ENCODE measurements around the gene DYRK1A.
"Not testable (repeated sequence)": the region's sequence is repeated elsewhere in the genome, so short reads cannot be mapped to it uniquely, and the experiment has no call there.

Gene DYRK1A

DNA sequence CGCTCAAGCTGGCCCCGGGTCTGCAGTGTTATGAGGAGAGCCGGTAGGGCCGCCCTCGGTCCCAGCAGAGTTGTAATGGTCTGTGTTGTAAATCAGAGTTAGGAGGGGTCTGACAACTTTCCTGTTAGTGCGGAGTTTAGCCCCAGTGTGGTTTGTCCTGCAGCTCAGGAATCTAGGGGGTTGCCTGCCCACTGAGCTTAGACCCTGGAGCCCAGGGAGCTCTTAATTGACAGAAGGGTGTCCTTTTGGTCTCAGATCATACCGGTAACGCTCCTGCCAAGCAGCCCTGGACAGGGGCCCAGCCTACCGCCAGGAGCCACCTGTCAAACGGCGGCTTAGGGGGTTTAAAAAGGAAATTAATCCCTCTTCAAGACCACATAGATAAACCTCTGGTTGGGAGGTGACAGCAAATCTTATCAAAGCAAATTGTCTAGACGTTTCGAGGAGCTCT lies 164.4 kb downstream of the DYRK1A start:
- no peak for DNase-seq

DNA sequence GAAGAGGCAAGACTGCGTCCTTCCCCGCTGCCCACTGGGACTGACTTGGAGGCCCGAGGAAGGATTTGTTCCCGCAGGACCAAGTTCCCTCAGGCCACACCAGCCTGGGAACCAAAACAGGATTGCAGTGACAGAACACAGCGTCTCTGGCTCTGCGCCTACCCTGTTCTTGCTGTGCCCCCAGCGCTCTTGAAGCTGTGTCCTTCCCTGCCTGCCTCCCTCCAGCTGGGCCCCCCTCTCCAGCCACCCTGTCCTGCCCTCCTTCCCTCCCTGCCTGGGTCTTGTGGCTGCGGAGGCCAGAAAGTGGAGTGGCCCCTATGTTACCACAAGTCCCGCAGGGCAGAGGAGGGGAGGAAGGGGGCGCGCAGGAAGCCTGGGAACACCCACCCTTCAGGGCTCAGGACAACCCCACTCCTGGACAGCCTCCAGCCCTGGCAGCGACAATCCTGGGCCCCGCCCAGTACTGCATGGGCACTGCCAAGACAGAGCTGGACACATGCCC lies 164.9 kb downstream of the DYRK1A start:
- no peak for DNase-seq

DNA sequence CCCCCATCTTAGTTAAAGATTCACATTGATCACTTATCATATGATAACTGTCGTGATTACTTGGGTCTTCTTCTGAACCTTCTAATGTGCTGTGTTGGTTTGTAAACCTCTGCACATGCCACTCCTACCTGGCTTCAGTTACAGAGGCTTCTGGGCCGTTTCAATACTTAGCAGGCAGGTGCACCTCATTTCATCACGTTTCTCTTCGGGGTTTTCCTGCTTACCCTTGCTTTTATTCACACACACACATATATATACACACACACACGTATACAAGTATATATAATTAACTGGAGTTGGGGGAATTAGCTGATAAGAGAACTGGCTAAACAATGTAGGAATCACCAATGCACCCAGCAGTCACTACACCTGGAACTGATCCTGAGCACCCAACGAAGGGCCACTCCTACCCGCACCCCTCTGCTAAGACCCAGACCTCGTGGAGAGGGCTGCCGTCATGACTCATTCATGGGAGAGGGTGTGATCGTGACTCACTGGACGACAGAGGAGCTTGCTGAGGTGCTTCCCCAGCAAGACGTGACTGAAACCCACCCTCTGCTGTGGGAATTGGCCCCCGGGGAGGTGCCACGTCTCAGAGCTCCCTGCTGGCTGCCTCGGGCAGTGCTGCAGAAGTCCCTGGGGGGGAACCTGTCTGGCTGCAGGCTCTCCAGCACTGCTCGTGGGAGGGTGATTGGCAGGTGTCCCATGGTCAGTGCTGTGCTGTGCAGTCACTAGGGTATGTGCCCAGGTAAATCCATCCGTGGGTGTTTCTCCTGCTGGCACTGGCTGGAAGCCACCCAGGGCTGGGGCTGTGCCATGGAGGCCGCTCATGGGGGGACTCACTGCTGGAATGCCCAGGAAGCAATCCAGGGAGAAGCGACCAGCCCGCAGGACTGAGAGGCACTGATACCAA lies 166.6 kb downstream of the DYRK1A start:
- DNase-seq = peak; percentile 32

DNA sequence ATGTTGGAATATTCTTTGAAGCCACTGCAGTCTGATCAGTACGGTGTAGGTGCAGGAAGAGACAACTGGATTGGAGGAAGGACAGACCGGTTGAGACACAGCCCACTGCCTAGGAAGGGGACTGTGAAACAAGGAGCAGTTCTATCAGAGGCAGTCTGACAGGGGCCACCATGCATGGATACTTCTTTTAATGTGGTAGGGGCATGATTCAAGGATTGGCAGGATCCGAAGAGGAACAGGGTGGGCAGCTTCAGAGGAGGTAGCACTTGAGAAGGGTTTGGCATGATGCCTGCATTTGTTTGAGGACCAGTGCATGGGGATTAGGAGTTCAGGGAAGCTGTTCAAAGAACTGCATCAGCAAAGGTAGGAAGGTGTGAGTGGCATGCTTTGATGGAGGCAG lies 167.9 kb downstream of the DYRK1A start:
- DNase-seq = no peak

DNA sequence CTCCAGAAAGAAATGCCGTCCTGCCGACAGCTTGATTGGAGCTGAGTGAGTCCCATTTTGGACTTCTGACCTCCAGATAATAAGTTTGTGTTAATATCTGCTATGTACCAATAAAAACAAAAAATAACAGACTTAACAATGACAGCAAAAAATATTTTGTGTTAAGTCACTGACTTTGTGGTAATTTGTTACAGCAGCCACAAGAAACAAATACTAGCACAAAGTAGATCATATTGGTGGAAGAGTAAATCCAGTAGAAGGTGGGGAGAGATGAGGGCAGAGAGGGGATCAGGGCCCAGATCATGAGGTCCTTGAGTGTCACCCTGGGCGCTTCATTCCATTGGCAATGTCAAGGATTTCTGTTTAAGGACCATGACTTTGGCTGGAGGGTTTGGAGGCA lies 168.6 kb downstream of the DYRK1A start:
- no peak for DNase-seq

DNA sequence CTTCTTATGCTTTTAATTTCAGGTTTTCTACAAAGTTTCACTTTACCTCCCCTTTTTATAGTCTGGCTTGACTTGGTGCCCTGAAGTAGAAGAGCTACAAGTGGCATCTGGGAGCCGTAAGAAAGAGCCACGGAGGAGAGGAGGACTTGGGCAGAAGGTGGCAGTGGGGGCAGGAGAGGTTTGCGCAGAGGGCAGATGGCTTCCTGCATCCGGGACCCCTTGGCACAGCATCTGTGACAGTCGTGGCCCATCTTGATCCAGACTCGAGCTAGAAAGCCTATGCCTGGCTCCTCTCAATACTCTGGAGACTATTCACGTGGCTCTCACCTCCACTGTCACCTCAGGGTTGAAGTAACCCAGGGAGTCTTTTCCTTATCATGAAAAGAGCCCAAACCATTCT lies 169.1 kb downstream of the DYRK1A start:
- no peak for DNase-seq

DNA sequence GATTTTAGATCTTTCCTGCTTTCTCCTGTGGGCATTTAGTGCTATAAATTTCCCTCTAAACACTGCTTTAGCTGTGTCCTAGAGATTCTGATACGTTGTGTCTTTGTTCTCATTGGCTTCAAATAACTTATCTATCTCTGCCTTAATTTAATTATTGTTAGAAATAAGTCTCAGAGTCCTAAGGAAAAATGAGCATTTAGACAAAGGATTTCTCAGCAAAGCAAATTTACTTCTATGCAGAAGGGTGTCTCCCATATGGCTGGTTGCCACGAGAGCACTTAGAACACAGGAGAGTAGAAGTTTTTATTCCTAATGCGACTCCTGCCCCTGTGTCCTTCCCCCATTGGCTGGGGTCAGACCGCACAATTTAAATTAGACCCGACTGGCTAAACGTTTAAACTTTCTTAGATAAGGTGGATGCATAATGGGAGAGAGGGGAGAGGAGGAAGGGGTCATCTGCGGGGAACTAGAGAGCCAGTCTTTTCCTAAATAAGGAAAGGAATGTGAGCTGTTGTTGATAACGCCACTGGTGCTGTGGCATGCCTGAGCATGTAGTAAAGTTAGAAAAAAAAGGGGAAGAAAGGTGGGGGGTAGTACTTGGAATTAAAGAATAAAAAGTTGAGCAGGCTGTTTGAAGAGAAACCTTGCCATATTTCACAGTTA lies 170.2 kb downstream of the DYRK1A start:
- no peak for DNase-seq

DNA sequence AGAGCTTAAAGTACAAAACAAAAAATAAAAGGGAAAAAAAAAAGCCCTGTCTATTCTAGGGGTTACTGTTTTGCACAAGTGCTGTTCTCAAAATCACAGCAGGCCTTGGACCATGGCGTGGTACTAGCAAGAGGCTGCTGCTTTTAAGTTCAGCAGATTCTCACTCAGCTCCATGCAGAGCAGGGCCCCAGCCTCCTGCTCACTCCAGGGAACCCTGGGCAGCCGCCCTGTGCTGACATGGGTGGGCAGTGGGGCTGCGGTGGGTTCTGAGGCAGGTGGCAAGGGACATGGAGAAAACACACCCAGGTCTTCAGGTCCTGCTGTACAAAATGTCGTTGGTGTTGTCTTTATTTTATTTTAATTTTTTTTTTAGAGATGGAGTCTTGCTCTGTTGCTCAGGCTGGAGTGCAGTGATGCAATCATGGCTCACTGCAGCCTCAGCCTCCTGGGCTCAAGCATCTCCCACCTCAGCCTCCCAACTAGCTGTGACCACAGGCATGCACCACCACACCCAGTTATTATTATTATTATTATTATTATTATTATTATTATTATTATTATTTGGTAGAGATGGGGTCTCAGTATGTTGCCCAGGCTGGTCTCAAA lies 170.9 kb downstream of the DYRK1A start:
- DNase-seq = no peak

DNA sequence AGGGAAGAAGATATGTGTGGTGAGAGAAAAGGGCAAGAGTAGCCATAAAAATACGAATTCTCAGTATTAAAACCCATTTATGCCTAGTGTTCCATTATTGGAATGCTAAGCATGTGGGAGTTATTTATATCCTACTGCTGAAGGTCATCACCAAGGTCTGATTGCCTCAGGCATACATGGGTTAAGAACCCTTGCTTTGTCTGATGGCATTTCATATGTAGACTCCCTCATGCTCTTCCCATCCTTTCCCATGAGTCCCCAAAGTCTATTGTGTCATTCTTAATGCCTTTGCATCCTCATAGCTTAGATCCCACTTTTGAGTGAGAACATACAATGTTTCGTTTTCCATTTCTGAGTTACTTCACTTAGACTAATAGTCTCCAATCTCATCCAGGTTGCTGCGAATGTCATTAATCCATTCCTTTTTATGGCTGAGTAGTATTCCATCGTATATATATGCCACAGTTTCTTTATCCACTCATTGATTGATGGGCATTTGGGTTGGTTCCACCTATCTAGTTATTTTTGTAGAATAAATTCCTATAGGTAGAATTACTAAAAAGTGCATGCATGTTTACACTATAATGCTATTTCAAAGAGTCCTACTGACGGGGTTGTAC lies 172.5 kb downstream of the DYRK1A start:
- DNase-seq = no peak

DNA sequence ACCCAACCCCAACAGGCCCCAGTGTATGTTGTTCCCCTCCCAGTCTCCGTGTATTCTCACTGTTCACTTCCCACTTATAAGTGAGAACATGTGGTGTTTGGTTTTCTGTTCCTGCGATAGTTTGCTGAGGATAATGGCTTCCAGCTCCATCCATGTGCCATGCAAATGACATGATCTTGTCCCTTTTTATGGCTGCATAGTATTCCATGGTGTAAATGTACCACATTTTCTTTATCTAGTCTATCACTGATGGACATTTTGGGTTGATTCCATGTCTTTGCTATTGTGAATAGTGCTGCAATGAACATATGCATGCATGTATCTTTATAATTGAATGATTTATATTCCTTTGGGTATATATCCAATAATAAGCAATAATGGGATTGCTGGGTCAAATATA lies 174.6 kb downstream of the DYRK1A start:
- DNase-seq = not testable (repeated sequence)

DNA sequence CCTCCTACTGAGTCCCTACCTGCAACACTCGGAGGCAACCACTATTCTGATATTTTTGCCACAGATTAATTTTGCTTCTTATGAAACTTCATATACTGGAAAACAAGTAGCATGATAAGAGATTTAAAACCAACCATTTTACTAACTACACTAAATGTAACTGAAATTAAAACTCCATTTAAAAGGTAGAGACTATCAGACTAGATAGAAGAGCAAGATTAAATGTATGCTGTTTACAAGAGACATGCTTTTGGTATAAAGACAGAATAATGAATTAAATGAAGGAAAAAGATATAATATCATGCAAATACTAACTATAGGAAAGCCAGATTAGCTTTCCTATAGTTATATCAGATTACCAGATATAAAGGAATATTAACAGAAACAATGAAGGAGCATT lies 175.9 kb downstream of the DYRK1A start:
- DNase-seq = no peak

DNA sequence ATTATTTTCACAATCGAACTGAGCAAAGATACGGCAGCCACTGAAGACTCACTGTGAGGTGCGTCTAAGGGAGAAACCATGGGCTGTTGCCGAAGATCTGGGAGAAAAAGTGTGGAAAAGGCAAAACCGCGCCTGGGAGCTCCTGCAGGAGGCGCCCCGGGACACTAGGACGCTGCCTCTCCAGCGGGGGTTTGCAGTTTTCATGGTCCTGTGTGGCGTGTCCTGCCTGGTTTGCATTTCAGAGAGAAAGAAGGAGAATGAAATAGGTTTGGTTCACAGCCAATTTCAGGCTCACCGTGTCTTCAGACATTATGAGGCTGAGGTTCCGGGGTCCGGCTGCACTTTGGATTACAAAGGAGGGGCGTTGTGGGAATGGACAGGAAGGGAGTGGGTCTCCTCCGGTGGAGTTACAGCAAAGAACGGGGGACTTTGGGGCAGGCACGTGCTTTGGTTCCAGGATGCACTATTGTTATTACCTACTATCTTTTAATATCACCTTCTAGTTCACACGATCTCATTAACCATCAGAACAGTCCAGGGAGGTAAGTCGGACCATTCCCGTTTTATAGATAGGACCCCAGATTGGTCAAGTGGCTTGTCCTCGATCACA lies 179.8 kb downstream of the DYRK1A start:
- no peak for DNase-seq

DNA sequence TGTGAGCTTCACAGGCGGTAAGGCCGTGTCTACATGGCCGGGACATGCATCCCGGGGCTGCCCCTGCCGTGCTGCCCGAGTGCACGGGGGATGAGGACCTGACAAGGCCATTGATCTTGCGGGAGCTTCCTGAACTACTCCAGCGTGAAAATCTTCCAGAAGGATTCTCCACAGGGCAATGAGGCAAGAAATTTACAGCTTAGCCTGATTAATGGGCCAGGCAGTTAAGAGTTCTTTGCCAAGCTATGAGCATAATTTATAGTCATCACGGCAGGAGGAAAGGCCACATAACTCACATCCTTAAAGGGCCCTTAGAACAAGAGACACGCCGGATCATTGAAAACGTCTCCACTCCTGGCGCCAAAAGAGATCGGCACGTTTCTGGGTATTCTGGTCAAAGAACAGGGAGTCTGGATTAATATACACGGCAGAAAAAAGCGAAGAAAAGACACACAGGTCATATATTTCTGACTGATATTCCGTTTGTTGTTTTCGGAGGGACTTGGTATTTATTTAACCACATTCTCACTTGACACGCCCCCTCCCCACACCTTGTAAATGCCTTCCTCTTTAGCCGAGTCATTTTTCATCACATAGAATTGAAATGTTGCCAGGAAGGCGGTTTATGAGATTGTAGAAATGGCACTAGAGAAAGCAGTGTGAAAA lies 180.5 kb downstream of the DYRK1A start:
- DNase-seq = no peak

DNA sequence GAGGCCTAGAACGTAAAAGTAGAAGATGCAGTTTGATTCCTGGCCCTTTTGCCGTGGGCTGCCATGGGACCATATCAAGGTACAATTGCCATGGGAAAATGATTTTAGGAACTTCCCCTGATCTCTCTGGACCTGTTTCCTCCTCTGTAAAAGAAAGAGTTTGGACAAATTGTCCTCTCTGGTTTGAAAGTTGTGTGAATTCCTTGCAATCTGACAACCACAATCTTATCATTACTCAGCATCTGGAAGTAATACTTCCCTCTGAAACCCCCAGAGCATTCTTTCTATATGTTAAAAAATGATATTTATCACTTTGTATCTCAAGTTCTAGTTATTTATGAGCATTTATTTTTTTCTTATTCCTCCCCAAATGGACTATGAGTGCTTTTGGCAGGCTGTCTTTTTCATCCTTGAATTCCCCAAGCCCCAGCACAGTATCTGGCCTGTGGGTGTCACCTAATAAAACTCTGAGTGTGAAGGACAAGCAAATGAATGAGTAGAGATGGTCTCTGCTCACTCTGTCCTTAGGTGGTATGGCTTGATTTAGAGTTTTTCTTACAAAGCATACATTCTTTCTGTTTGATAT lies 181.1 kb downstream of the DYRK1A start:
- no peak for DNase-seq

DNA sequence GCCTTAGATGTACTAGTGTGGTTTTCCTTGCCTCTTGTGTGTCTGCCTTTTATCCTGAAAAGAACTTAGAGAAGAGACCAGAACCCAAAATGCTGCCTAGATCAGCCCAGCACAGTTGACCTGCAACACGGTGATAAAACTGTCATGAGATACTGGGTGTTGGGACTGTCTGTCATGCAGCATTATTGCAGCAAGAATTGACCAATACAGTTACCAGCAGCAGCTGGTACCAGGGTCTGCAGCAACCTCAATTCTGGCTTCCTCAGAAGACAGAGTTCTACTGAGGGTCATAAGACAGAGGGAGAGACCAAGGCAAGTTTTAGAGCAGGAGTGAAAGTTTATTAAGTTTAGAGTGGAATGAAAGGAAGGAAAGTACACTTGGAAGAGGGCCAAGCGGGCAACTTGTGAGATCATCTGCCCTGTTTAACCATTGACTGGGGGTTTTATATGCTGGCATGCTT lies 182.0 kb downstream of the DYRK1A start:
- DNase-seq = no peak

DNA sequence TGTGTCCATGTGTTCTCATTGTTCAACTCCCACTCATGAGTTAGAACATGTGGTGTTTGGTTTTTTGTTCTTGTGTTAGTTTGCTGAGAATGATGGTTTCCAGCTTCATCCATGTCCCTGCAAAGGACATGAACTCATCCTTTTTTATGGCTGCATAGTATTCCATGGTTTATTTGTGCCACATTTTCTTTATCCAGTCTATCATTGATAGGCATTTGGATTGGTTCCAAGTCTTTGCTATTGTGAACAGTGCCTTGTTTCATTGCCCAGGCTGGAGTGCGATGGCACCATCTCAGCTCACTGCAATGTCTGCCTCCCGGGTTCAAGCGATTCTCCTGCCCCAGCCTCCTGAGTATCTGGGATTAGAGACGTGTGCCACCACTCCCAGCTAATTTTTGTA lies 183.2 kb downstream of the DYRK1A start:
- not testable (repeated sequence) for DNase-seq

DNA sequence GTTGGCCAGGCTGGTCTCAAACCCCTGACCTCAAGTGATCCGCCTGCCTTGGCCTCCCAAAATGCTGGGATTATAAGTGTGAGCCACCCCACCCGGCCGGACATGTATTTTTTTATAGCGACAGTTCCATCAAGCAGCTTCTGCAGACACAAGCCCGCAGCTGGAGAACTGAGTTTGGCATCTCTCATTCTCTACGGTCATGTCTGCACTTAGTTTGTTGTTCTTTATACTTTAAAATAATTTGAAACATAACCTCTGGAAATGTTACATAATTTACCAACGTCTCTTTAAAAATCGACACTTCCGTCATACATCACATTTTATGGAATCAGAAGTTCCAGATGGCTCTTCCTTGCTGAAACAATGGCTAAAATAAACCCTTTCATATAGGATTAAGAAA lies 183.6 kb downstream of the DYRK1A start:
- no peak for DNase-seq

DNA sequence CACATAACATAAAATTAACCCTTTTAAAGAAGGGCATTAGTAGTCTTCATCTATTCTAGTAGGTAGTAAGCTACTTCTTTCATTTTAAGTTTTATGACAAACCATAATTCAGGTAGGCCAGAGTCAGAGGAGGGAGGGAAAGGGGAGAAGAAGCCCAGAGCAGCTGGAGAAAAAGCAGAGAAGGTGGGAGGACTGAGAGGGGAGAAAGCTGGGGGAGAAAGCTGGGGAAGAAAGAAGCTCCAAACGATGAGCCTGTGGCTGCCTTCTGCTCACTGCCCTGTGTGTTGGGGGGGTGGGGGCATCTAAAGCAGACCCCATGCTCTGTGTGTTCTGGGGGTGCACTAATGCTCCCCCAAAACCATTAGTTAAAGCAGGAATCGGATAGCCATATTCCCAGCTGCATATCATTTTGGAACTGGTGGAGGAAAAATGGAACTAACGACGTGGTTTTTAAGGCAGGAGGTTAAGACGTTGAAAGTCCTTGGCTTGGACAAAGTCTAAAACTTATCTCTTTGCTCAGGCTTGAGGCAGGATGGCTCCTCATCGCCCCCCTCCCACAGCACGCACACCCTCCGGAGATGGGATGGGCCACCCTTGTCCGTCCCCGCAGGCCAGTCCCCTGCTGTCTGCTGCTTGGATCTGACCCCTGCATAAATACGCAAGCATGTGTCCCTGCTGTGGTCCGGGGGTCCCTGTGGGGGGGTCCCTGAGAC lies 184.2 kb downstream of the DYRK1A start:
- no peak for DNase-seq

DNA sequence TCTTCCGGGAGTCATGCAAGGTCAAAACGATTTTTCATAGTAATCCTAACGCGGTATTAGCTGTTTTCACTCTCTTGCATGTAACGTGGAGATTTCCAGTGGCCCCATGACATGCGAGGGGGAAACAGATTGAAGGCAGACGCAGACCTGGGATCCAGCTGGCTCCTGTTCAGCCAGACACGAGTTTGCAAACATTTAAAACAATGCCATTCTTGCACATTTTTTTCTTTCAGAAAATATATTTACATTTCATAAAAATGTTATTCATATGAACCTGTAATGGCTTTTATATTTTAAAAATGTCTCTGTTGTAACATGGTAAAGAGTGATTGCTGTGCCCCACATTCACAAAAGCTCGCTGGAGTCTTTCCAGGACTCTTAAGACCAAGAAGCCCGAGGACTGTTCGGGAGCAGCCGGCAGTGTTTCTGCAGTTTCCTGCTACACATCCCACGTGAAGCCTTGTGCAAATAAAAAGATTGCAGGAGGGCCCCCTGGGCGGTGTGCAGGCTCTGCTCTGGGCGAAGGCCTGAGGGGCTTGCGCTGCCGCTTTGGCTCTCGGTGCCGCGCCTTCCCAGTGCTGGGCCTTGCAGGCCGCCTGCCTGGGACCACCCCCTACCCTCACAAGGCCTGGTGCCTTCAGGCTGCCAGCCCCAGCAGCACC lies 184.9 kb downstream of the DYRK1A start:
- no peak for DNase-seq

DNA sequence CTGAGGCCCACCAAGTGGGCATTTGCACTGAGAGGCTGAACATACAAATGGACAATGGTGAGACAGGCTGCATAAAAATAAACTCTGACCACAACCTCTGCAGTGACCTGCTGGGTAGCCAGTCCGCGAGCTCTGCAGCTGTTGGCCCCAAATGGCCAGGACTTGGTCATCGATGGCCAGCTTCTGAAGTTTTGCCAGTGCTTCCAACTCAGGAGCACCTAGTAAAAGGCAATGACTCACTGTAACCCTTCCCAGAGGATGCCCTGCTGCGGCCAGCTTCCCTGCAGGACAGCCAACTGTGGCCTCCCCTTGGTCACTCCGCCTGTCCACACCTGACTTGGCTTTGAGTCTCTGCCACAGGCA lies 185.4 kb downstream of the DYRK1A start:
- DNase-seq = no peak

Data from 8988T (cell line).